Glutamatergic neuron (in vitro differentiated cells): Measurements from ENCODE around the gene NTSR1. TPM values are rescaled to one million over a fixed set of nuclear protein-coding genes. Genes with fewer than 3 reads are reported as not detected.

Source experiments
- DNase-seq: peaks from one replicate; pipeline ENCODE4 v3.0.0; 2022
- H3K27ac Mint-ChIP-seq: one replicate; pipeline ENCODE4 v1.8.0; 2020; ENCODE audit warnings: mild to moderate bottlenecking, mixed read lengths, inconsistent platforms; ENCODE audit not compliant: unreplicated experiment
- H3K27me3 Mint-ChIP-seq: one replicate; pipeline ENCODE4 v1.8.0; 2020; ENCODE audit warnings: mild to moderate bottlenecking, moderate library complexity, mixed read lengths, inconsistent platforms; ENCODE audit not compliant: unreplicated experiment
- H3K36me3 Mint-ChIP-seq: one replicate; pipeline ENCODE4 v1.8.0; 2020; ENCODE audit warnings: mild to moderate bottlenecking, mixed read lengths, inconsistent platforms; ENCODE audit not compliant: unreplicated experiment
- H3K4me1 Mint-ChIP-seq: one replicate; pipeline ENCODE4 v1.8.0; 2020; ENCODE audit warnings: mild to moderate bottlenecking, low read depth, mixed read lengths, inconsistent platforms; ENCODE audit not compliant: unreplicated experiment
- H3K4me3 Mint-ChIP-seq: one replicate; pipeline ENCODE4 v1.8.0; 2020; ENCODE audit warnings: mild to moderate bottlenecking, mixed read lengths, inconsistent platforms; ENCODE audit not compliant: unreplicated experiment
- H3K9me3 Mint-ChIP-seq: one replicate; pipeline ENCODE4 v1.8.0; 2020; ENCODE audit warnings: mild to moderate bottlenecking, moderate library complexity, mixed read lengths, inconsistent platforms; ENCODE audit not compliant: unreplicated experiment
- total RNA-seq: library from RNA; stranded (reverse); fragmentation: NEBNext Ultra II Directional; extraction: Animal tissue kit (Norgen Biotek cat#: 25700); gene quantifications from one replicate; pipeline ENCODE4 v1.2.1, GENCODE V29; 2021; ENCODE audit not compliant: unreplicated experiment
- TF ChIP-seq, protein P1 (sequence below): fragments of 200-600 bp; sonication (generic); IDR thresholded peaks from one replicate; pipeline ENCODE4 v1.5.0; 2021; ENCODE audit not compliant: partially characterized antibody, unreplicated experiment

NTSR1 gene
- total RNA-seq, 1 donor from 2014 or later, result 4.0 TPM

DNA sequence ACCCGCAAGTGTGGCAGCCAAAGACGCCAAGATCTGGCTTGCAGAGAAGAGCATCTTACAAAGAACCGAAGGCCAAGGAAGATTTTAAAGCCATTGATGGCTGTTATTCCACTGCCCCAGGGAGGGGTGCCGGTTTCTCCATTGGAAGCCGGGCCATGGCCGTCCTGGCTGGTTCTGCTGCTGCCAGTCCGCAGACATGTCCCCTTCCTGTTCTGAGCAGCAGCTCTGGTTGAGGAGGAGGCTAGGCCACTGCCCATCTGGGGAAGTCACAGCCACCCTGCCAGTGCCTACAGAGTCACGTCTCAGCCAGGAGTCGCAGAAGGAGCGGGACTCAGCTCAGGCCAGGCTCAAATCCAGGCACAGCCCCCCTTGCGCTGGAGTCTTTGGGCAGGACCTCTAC is 45.0 kb downstream of the NTSR1 start:
- Mint-ChIP-seq H3K27me3 (peaks cover 4% of the 10 kb centered on the region), H3K36me3 (peaks cover 5% of the 10 kb centered on the region), H3K27ac (no peak overlapping the region), H3K4me3 (no peak overlapping the region), H3K9me3 (peaks cover 7% of the 10 kb centered on the region), H3K4me1 (no peaks in the 10 kb centered on the region)
- DNase-seq, result no peak
- TF ChIP-seq, protein P1, sequence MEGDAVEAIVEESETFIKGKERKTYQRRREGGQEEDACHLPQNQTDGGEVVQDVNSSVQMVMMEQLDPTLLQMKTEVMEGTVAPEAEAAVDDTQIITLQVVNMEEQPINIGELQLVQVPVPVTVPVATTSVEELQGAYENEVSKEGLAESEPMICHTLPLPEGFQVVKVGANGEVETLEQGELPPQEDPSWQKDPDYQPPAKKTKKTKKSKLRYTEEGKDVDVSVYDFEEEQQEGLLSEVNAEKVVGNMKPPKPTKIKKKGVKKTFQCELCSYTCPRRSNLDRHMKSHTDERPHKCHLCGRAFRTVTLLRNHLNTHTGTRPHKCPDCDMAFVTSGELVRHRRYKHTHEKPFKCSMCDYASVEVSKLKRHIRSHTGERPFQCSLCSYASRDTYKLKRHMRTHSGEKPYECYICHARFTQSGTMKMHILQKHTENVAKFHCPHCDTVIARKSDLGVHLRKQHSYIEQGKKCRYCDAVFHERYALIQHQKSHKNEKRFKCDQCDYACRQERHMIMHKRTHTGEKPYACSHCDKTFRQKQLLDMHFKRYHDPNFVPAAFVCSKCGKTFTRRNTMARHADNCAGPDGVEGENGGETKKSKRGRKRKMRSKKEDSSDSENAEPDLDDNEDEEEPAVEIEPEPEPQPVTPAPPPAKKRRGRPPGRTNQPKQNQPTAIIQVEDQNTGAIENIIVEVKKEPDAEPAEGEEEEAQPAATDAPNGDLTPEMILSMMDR, result no peak

DNA sequence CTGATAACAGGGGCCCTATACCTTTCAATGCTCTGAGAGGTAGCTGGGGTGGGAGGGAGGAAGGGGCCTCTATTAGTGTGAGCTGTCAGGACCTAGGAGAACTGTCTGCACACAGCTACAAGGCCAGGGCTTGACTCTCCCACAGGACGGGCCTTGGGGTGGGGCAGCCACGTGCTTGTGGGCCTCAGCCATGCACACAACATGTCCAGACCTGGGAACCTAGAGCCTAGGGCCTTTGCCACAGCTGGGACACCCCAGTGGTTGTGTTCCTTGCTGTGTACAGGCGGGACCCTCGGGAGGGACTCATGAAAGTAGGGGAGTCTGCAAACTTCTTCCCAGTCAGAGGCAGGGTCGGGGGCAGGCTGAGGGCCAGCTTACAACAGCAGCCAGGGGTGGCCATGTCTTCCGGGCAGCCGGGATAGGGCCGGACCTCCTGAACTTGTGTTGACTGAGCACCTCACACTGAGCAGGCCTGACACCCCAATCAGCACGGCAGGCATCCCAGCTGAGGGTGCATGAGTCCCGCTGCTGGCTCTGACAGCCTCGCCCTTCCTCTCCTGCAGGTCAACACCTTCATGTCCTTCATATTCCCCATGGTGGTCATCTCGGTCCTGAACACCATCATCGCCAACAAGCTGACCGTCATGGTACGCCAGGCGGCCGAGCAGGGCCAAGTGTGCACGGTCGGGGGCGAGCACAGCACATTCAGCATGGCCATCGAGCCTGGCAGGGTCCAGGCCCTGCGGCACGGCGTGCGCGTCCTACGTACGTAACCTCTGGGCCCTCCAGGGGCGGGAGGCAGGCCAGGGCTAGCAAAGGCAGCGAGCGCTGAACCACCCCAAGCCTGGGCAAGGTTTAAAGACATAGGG is 45.7 kb downstream of the NTSR1 start:
- Mint-ChIP-seq H3K36me3 (peaks cover 2% of the 10 kb centered on the region), H3K4me3 (no peak overlapping the region), H3K9me3 (peaks cover 7% of the 10 kb centered on the region), H3K4me1 (no peaks in the 10 kb centered on the region), H3K27me3 (peaks cover 4% of the 10 kb centered on the region), H3K27ac (no peak overlapping the region)
- DNase-seq, result peak; percentile 10
- TF ChIP-seq, protein P1, result no peak

DNA sequence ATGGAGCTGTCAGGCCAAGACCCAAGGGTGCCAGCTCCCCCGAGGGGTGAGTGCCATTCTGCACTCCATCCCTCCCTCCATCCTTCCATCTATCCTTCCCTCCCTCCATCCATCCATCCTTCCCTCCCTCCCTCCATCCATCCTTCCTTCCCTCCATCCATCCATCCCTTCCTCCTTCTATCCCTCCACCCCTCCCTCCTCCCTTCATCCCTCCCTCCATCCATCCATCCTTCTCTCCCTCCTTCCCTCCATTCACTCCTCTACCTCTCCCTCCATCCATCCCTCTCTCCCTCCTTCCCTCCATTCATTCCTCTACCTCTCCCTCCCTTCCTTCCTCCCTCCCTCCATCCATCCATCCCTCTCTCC is 46.3 kb downstream of the NTSR1 start:
- TF ChIP-seq, protein P1, result no peak
- peaks cover 2% of the 10 kb centered on the region for H3K4me1 Mint-ChIP-seq
- DNase-seq, result no peak
- H3K36me3 Mint-ChIP-seq, result no peaks in the 10 kb centered on the region
- no peaks in the 10 kb centered on the region for H3K27me3 Mint-ChIP-seq
- no peak overlapping the region for H3K4me3 Mint-ChIP-seq
- H3K27ac Mint-ChIP-seq, result no peak overlapping the region
- H3K9me3 Mint-ChIP-seq, result peaks cover 7% of the 10 kb centered on the region

DNA sequence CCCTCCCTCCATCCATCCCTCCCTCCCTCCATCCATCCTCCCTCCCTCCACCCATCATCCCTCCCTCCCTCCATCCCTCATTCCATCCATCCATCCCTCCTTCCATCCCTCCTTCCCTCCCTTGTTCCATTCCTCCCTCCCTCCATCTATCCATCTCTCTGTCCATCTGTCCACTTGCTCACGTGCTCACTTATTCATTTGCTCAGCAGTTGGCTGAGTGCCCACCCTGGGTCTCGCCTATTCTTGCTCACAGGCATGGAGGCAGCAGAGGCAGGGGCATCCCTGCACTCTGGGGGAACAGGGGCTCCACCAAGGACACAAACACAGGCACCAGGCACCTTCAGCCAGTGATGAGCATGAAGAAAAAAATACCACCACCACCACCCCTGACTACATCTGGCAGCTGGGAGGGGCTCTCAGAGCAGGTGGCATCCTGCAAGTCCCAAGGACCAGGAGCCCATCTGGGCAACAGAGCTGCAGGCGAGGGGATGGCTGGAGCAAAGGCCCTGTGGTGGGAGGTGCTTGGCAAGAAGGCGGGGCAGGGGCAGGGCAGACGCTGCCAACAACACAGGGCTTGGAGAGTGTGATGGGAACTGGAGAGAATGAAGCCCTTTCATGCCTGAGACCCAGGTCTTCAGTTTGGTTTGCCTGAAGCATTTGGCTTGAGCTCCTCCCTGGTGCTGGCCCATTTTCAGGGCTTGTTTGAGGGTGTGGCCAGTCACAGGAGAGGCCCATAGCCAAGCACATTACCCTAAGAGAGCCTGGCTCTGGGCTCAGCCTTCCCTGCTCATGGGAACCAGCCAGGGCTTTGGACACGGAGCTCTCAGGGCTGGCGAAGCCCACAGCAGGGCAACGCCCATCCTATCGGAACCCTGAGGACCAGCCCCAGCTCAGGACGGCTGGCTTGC is 47.4 kb downstream of the NTSR1 start:
- Mint-ChIP-seq H3K4me1 (peaks cover 4% of the 10 kb centered on the region), H3K9me3 (peaks cover 7% of the 10 kb centered on the region), H3K27ac (no peak overlapping the region), H3K36me3 (no peaks in the 10 kb centered on the region), H3K4me3 (no peak overlapping the region), H3K27me3 (no peaks in the 10 kb centered on the region)
- TF ChIP-seq, protein P1, result no peak
- DNase-seq, result peak; percentile 12
